GM19397 (cell line): ENCODE results near the gene TGFB1I1.
"Not testable (repeated sequence)": the region's sequence is repeated elsewhere in the genome, so short reads cannot be mapped to it uniquely, and the experiment has no call there.

Experiments used
- ATAC-seq: cut with Tn5 transposase; IDR thresholded peaks from one replicate; pipeline ENCODE4 v1.9.1; 2021; ENCODE audit warnings: mild to moderate bottlenecking, moderate library complexity; ENCODE audit not compliant: unreplicated experiment

Gene TGFB1I1

GRCh38 chr16:31508706-31509195 is 36.8 kb downstream of the TGFB1I1 start:
- ATAC-seq: no peak

GRCh38 chr16:31513126-31513525 is 41.2 kb downstream of the TGFB1I1 start:
- no peak for ATAC-seq

GRCh38 chr16:31513884-31514283 is 41.9 kb downstream of the TGFB1I1 start:
- ATAC-seq: no peak

- ATAC-seq: no peak
These were observed 45.9 kb downstream of the TGFB1I1 start for GRCh38 chr16:31517800-31518402.

GRCh38 chr16:31519759-31520431 is 47.9 kb downstream of the TGFB1I1 start:
- ATAC-seq: no peak

- no peak for ATAC-seq
These were observed 49.4 kb downstream of the TGFB1I1 start for GRCh38 chr16:31521368-31521767.

GRCh38 chr16:31522071-31522470 is 50.1 kb downstream of the TGFB1I1 start:
- no peak for ATAC-seq

- not testable (repeated sequence) for ATAC-seq
These were observed 51.8 kb downstream of the TGFB1I1 start for GRCh38 chr16:31523768-31524167.

GRCh38 chr16:31525113-31525512 is 53.2 kb downstream of the TGFB1I1 start:
- ATAC-seq: no peak
